GM12878 (cell line): ENCODE data around the gene TTYH1.
A peak's percentile ranks its signal among the peaks of the same experiment; 100 is the strongest.

ENCODE experiments used
- MXI1 ChIP-seq: fragments of 150-350 bp; IDR thresholded peaks from 2 replicates; pipeline ENCODE4 v1.6.1; 2011; ENCODE audit warnings: low read depth, mild to moderate bottlenecking, inconsistent platforms, low read length, improper control_type of control experiment
- MYB ChIP-seq: fragments of 150-350 bp; IDR thresholded peaks from 2 replicates; pipeline ENCODE4 v1.6.1; 2014; ENCODE audit warnings: mild to moderate bottlenecking, low read depth, low read length, borderline replicate concordance
- POLR2A ChIP-seq: IDR thresholded peaks from 2 replicates; pipeline ENCODE4 v1.6.1; 2011; ENCODE audit warnings: low read depth, mild to moderate bottlenecking, low read length
- SP1 ChIP-seq: IDR thresholded peaks from one replicate; pipeline ENCODE4 v1.6.1; 2011; ENCODE audit warnings: low read depth, low read length
- WRNIP1 ChIP-seq: IDR thresholded peaks from 2 replicates; pipeline ENCODE4 v1.6.1; 2011; ENCODE audit warnings: low read depth, low read length, improper control_type of control experiment, borderline replicate concordance
- TF ChIP-seq, protein P1 (sequence below), 3 experiments: IDR thresholded peaks in 2 of 3; conservative IDR thresholded peaks in 1 of 3; 2 replicates each; pipeline ENCODE4 v1.5.1; 2011; ENCODE audit warnings: low read depth in 3 of 3, low read length in 3 of 3, mild to moderate bottlenecking in 3 of 3, control low read depth in 2 of 3, moderate library complexity in 2 of 3, inconsistent platforms in 1 of 3, mixed read lengths in 1 of 3; ENCODE audit not compliant: control insufficient read depth in 2 of 3, insufficient read depth in 1 of 3; ENCODE audit errors: extremely low read depth in 1 of 3
- TF ChIP-seq, protein P2 (sequence below): IDR thresholded peaks from 2 replicates; pipeline ENCODE4 v1.6.1; 2011; ENCODE audit warnings: mild to moderate bottlenecking, low read depth, low read length, moderate library complexity; ENCODE audit not compliant: insufficient replicate concordance
- TF ChIP-seq, protein P3 (sequence below): IDR thresholded peaks from 2 replicates; pipeline ENCODE4 v1.6.1; 2012; ENCODE audit warnings: mild to moderate bottlenecking, low read depth, low read length

DNA sequence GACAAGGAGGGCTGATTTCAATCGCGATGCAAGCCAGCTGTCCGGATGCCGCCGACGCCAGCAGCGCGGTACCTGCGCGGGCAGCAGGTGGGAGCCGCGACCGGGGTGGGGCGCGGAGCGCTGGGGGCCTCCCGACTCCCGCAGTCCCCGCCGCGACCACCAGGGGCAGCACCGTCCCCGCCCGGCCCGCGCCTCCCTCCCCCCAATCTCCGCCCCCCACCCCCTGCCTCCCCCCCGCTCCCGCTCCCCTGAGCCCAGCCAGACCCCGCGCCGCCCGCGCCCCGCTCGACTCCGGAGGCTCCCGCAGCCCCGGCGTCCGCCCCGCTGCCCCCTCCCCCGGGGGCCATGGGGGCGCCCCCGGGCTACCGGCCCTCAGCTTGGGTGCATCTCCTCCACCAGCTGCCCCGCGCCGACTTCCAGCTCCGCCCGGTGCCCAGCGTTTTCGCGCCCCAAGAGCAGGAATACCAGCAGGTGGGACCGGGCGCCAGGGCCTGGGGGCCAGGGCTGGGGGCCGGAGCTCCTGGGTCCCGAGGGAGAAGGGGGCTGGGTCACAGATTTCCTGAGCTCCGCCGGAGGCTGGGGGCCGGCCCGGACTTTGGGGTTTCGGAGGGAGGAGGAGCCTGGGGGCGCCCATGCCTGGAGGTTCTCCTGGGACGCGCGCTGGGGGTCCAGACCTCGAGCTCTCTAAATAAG, at the start of gene TTYH1:
- TF ChIP-seq WRNIP1 (no peak), MYB (no peak), MXI1 (no peak), POLR2A (no peak), SP1 (no peak)
- TF ChIP-seq, protein P1, sequence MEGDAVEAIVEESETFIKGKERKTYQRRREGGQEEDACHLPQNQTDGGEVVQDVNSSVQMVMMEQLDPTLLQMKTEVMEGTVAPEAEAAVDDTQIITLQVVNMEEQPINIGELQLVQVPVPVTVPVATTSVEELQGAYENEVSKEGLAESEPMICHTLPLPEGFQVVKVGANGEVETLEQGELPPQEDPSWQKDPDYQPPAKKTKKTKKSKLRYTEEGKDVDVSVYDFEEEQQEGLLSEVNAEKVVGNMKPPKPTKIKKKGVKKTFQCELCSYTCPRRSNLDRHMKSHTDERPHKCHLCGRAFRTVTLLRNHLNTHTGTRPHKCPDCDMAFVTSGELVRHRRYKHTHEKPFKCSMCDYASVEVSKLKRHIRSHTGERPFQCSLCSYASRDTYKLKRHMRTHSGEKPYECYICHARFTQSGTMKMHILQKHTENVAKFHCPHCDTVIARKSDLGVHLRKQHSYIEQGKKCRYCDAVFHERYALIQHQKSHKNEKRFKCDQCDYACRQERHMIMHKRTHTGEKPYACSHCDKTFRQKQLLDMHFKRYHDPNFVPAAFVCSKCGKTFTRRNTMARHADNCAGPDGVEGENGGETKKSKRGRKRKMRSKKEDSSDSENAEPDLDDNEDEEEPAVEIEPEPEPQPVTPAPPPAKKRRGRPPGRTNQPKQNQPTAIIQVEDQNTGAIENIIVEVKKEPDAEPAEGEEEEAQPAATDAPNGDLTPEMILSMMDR (IDR thresholded peaks at IDR 0.05 in 2 of 3, conservative IDR thresholded peaks at IDR 0.05 in 1 of 3; ENCODE audit: control insufficient read depth in 2 of 3, extremely low read depth in 1 of 3, insufficient read depth in 1 of 3, low read depth in 3 of 3, low read length in 3 of 3) = peak in 2 of 3 experiments; percentile 8 to 18; a peak in 1 of 6 replicates
- TF ChIP-seq, protein P2, sequence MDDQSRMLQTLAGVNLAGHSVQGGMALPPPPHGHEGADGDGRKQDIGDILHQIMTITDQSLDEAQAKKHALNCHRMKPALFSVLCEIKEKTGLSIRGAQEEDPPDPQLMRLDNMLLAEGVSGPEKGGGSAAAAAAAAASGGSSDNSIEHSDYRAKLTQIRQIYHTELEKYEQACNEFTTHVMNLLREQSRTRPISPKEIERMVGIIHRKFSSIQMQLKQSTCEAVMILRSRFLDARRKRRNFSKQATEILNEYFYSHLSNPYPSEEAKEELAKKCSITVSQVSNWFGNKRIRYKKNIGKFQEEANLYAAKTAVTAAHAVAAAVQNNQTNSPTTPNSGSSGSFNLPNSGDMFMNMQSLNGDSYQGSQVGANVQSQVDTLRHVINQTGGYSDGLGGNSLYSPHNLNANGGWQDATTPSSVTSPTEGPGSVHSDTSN = no peak
- TF ChIP-seq, protein P3, sequence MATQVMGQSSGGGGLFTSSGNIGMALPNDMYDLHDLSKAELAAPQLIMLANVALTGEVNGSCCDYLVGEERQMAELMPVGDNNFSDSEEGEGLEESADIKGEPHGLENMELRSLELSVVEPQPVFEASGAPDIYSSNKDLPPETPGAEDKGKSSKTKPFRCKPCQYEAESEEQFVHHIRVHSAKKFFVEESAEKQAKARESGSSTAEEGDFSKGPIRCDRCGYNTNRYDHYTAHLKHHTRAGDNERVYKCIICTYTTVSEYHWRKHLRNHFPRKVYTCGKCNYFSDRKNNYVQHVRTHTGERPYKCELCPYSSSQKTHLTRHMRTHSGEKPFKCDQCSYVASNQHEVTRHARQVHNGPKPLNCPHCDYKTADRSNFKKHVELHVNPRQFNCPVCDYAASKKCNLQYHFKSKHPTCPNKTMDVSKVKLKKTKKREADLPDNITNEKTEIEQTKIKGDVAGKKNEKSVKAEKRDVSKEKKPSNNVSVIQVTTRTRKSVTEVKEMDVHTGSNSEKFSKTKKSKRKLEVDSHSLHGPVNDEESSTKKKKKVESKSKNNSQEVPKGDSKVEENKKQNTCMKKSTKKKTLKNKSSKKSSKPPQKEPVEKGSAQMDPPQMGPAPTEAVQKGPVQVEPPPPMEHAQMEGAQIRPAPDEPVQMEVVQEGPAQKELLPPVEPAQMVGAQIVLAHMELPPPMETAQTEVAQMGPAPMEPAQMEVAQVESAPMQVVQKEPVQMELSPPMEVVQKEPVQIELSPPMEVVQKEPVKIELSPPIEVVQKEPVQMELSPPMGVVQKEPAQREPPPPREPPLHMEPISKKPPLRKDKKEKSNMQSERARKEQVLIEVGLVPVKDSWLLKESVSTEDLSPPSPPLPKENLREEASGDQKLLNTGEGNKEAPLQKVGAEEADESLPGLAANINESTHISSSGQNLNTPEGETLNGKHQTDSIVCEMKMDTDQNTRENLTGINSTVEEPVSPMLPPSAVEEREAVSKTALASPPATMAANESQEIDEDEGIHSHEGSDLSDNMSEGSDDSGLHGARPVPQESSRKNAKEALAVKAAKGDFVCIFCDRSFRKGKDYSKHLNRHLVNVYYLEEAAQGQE = no peak
